Measurements from ENCODE around the gene KCNK10. TPM values are rescaled to one million over a fixed set of nuclear protein-coding genes. Genes with fewer than 3 reads are reported as not detected.

KCNK10 gene, protein sequence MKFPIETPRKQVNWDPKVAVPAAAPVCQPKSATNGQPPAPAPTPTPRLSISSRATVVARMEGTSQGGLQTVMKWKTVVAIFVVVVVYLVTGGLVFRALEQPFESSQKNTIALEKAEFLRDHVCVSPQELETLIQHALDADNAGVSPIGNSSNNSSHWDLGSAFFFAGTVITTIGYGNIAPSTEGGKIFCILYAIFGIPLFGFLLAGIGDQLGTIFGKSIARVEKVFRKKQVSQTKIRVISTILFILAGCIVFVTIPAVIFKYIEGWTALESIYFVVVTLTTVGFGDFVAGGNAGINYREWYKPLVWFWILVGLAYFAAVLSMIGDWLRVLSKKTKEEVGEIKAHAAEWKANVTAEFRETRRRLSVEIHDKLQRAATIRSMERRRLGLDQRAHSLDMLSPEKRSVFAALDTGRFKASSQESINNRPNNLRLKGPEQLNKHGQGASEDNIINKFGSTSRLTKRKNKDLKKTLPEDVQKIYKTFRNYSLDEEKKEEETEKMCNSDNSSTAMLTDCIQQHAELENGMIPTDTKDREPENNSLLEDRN
- not detected in 3 replicates for total RNA-seq

DNA sequence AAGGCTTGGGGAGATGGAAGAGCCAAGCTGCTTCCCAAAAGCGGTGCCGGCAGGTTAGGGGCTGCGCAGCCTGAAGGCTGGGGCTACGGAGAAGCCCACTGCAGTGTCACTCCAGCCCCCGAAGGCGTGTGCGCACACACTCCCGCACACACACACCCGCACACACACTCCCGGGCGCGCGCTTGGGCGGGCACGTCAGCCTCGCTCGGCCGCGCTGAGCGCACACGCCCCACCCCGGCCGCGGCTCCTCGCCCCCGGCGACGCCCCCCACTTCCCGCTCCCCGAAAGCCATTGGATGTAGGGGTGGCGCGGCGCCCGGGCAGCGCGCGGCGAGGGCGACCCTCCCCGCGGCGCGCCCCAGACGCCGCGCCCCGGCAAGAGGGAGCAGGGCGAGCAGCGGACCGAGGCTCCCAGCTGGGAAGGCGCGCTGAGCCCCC, at the start of gene KCNK10:
TSS of gene KCNK10 (minus strand) at position 184 of the 437 bp plus-strand sequence. CDS start 471 bp downstream, outside the sequence.
- H3K4me1 Mint-ChIP-seq, result peaks cover 3% of the 10 kb centered on the region
- TF ChIP-seq, protein P1, sequence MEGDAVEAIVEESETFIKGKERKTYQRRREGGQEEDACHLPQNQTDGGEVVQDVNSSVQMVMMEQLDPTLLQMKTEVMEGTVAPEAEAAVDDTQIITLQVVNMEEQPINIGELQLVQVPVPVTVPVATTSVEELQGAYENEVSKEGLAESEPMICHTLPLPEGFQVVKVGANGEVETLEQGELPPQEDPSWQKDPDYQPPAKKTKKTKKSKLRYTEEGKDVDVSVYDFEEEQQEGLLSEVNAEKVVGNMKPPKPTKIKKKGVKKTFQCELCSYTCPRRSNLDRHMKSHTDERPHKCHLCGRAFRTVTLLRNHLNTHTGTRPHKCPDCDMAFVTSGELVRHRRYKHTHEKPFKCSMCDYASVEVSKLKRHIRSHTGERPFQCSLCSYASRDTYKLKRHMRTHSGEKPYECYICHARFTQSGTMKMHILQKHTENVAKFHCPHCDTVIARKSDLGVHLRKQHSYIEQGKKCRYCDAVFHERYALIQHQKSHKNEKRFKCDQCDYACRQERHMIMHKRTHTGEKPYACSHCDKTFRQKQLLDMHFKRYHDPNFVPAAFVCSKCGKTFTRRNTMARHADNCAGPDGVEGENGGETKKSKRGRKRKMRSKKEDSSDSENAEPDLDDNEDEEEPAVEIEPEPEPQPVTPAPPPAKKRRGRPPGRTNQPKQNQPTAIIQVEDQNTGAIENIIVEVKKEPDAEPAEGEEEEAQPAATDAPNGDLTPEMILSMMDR (IDR thresholded peaks at IDR 0.05; ENCODE audit: unreplicated experiment), result no peak
- H3K4me3 Mint-ChIP-seq, result peak within 1 kb of the TSS; percentile 68
- no peaks in the 10 kb centered on the region for H3K9me3 Mint-ChIP-seq
- no peaks in the 10 kb centered on the region for H3K36me3 Mint-ChIP-seq
- no peak within 1 kb of the TSS for H3K27ac Mint-ChIP-seq
- peaks cover 46% of the 10 kb centered on the region for H3K27me3 Mint-ChIP-seq (ENCODE audit: low read depth)
- DNase-seq (ENCODE audit: low spot score in 2 of 2, unreplicated experiment in 2 of 2), result no peak

DNA sequence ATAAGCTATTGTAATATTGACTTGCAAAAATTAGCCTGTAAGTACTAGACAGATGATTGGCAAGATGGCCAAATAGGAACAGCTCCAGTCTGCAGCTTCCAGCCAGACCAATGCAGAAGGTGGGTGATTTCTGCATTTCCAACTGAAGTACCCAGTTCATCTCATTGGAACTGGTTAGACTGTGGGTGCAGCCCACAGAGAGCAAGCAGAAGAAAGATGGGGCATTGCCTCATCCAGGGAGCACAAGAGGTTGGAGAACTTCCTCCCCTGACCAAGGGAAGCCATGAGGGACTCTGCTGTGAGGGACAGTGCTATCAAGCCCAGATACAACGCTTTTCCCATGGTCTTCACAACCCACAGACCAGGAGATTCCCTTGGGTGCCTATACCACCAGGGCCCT, 46.4 kb upstream of the KCNK10 start:
- no peaks in the 10 kb centered on the region for H3K4me1 Mint-ChIP-seq
- TF ChIP-seq, protein P1 (IDR thresholded peaks at IDR 0.05; ENCODE audit: unreplicated experiment), result no peak
- peaks cover 13% of the 10 kb centered on the region for H3K9me3 Mint-ChIP-seq
- DNase-seq (ENCODE audit: low spot score in 2 of 2, unreplicated experiment in 2 of 2), result no peak
- no peaks in the 10 kb centered on the region for H3K36me3 Mint-ChIP-seq
- H3K27ac Mint-ChIP-seq, result no peak overlapping the region
- H3K27me3 Mint-ChIP-seq (ENCODE audit: low read depth), result peaks cover 54% of the 10 kb centered on the region
- no peak overlapping the region for H3K4me3 Mint-ChIP-seq

DNA sequence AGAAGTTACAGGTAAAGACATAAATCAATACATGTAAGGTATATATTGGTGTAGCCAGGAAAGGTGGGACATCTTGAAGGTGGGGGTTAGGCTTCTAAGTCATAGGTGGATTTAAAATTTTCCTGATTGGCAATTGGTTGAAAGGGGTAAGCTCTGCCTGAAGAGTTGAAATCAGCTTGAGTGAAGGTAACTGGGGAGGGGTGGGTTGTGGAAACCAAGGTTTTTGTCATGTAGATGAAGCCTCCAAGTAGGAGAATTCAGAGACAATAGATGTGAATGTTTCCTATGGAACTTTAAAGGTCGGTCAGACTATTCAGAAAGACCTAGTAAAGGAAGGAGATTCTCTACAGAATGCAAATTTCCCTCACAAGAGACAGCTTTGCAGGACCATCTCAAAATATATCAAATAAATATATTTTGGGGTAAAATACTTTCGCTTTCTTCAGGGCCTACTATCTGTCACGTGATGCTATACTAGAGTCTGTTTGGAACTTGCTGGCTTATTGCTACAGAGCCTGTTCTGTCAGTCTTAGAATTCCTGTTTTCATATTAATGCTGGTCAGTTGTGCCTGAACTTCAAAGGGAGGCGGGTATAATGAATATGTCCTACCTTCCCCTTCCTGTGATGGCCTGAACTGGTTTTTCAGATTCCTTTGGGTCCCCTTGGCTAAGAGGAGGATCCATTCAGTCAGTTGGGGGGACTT, 41.8 kb upstream of the KCNK10 start:
- Mint-ChIP-seq H3K27ac (no peak overlapping the region), H3K9me3 (peaks cover 8% of the 10 kb centered on the region), H3K36me3 (no peaks in the 10 kb centered on the region), H3K27me3 (ENCODE audit: low read depth) (peaks cover 47% of the 10 kb centered on the region), H3K4me3 (no peak overlapping the region), H3K4me1 (no peaks in the 10 kb centered on the region)
- DNase-seq (ENCODE audit: low spot score in 2 of 2, unreplicated experiment in 2 of 2), result no peak
- TF ChIP-seq, protein P1 (IDR thresholded peaks at IDR 0.05; ENCODE audit: unreplicated experiment), result no peak

DNA sequence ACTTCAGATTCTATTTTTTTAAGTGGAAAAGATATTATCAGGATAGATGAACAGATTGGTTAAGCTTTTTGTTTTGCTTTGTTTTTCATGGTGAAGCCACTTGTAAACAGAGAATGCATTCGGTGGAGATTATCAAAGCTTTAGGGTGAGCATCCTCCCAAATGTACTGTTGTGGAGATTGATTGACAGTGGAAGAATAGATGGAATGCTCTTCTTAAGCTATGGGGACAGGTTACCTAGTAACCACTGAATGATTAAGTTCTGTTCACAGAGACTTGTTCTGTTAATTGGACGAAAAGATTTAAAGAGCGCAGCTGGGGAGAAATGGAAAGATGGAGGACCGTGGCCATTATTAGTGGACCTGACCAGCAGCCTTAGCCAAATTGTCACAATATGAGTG, 40.6 kb upstream of the KCNK10 start:
- Mint-ChIP-seq H3K36me3 (no peaks in the 10 kb centered on the region), H3K4me3 (no peak overlapping the region), H3K27ac (no peak overlapping the region), H3K9me3 (peaks cover 4% of the 10 kb centered on the region), H3K4me1 (no peaks in the 10 kb centered on the region), H3K27me3 (ENCODE audit: low read depth) (peaks cover 46% of the 10 kb centered on the region)
- TF ChIP-seq, protein P1 (IDR thresholded peaks at IDR 0.05; ENCODE audit: unreplicated experiment), result no peak
- DNase-seq (ENCODE audit: low spot score in 2 of 2, unreplicated experiment in 2 of 2), result no peak

DNA sequence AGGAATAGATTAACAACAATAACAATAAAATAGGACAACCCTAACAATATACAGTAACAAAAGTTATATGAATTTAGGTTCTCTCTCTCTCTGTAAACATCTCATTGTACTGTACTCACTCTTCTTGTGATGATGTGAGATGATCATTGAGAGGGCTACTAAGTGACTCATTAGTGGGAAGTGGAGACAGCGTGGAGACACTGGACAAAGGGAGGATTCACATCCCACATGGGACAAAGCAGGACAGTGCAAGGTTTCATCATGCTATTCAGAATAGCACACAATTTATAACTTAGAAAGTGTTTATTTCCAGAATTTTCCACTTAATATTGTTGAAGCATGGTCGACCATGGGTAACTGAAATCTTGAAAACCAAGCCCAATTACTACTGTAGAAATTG, 36.4 kb upstream of the KCNK10 start:
- peaks cover 54% of the 10 kb centered on the region for H3K27me3 Mint-ChIP-seq (ENCODE audit: low read depth)
- no peak overlapping the region for H3K27ac Mint-ChIP-seq
- H3K9me3 Mint-ChIP-seq, result no peaks in the 10 kb centered on the region
- H3K4me1 Mint-ChIP-seq, result no peaks in the 10 kb centered on the region
- no peaks in the 10 kb centered on the region for H3K36me3 Mint-ChIP-seq
- TF ChIP-seq, protein P1 (IDR thresholded peaks at IDR 0.05; ENCODE audit: unreplicated experiment), result no peak
- H3K4me3 Mint-ChIP-seq, result no peak overlapping the region
- DNase-seq (ENCODE audit: low spot score in 2 of 2, unreplicated experiment in 2 of 2), result no peak

All from mesothelial cell of epicardium (in vitro differentiated cells).